ENCODE data around the gene ENPP7.

The ENPP7 gene

DNA sequence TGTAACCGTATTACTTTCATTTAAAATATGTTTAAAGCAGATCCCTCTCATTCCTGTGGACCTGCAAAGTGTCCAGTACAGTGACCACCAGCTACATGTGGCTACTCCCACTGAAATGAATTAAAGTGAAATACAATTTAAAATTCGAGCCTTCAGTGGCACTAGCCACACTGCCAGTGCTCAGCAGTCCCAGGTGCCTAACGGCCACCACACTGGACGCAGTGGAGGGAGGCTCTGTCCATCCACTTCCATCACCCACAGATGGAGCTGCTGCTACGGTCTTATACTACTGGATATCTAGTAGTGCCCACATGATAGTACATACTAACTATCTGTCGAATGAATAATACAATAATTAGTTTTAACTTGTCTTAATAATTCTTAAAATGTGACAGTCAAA is 44.9 kb downstream of the ENPP7 start:
- TF ChIP-seq, protein P1, sequence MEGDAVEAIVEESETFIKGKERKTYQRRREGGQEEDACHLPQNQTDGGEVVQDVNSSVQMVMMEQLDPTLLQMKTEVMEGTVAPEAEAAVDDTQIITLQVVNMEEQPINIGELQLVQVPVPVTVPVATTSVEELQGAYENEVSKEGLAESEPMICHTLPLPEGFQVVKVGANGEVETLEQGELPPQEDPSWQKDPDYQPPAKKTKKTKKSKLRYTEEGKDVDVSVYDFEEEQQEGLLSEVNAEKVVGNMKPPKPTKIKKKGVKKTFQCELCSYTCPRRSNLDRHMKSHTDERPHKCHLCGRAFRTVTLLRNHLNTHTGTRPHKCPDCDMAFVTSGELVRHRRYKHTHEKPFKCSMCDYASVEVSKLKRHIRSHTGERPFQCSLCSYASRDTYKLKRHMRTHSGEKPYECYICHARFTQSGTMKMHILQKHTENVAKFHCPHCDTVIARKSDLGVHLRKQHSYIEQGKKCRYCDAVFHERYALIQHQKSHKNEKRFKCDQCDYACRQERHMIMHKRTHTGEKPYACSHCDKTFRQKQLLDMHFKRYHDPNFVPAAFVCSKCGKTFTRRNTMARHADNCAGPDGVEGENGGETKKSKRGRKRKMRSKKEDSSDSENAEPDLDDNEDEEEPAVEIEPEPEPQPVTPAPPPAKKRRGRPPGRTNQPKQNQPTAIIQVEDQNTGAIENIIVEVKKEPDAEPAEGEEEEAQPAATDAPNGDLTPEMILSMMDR (conservative IDR thresholded peaks at IDR 0.05; ENCODE audit: low read depth) = no peak
- H3K27ac ChIP-seq = no peak overlapping the region
- ChIA-PET CTCF (interaction anchor here (0.6 to 0.7 kb wide), 2 partner anchors 33 to 122 kb away, joined by 3 to 5 read pairs; no protein-coding TSS in a partner anchor), POLR2A (ENCODE audit: low non-redundant PET) (no interaction called here)
- no peak for DNase-seq (ENCODE audit: low spot score)

DNA sequence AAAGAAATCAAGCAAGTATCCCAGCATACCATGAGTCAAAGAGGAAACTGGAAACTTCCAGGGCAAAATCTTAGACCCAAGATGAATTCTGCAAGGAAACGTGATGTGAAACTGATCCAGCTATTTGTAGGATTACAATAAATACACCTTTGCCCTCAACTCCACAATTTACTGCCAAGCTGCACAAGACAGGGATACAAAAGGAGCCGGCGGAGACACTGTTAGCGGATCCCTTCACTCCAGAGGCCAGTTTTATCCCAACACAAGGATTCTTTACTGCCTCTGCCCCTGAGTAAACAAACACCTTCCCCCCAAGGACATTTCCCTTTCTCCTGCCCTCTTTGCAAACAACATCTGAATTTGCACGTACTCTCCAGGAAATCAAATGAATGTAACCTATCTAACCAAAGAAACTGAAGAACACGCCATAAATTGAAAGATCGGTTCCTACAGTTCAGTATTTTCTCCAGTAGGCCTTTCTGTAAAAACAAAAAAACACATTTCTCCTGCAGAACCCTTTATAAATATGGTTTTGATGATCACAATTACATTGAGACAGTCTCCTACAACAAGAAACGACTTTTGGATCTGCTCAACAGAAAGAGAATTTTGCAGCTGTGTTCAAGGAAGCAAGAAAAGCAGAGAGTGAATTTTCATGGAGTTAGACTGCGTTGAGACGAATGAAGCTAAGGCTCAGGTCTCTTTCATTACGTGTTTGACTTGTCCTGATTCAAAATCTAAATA is 45.8 kb downstream of the ENPP7 start:
- DNase-seq (ENCODE audit: low spot score) = no peak
- H3K27ac ChIP-seq = no peak overlapping the region
- CTCF ChIA-PET = interaction anchor here (0.6 to 1.5 kb wide), 7 partner anchors 29 to 830 kb away, joined by 3 to 5 read pairs (median 3); no protein-coding TSS in a partner anchor
- TF ChIP-seq, protein P1 (conservative IDR thresholded peaks at IDR 0.05; ENCODE audit: low read depth) = no peak
- POLR2A ChIA-PET (ENCODE audit: low non-redundant PET) = no interaction called here

DNA sequence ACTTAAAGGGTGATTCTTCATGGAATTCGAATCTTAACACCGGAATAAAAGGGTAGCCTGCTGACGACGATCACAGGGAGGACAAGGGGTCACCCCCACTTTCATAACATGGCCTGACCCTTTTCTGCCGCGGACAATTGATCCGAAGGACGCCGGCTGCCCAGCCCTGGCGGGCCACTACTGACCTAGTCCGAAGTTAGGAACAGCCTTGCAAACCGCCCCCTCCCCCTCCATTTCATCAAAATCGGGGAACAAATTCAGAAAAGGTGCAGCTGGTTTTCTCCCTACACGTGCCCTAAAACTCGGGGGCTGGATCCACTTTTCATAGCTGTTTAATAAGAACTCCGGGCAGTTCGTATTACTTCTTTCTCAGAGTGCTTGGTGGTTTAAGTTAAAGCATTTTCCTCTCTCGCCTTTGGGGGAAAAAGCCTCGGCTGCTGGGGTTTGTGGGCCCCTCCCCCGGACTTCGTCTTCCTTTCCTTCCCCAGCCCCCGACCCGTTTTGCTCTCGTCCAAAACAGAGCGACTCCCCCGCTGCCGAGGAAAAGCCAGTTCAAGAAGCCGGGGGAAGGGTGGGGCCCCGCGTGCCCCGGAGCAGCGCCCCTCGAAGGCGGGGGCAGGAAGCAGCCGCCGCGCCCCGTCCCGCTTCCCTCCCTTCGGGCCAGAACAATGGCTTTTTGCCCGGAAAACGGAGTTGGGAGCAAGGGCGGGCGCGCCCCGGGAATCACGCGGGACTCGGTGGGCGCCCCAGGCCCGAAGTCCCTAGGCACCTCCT is 46.6 kb downstream of the ENPP7 start:
- POLR2A ChIA-PET (ENCODE audit: low non-redundant PET) = no interaction called here

DNA sequence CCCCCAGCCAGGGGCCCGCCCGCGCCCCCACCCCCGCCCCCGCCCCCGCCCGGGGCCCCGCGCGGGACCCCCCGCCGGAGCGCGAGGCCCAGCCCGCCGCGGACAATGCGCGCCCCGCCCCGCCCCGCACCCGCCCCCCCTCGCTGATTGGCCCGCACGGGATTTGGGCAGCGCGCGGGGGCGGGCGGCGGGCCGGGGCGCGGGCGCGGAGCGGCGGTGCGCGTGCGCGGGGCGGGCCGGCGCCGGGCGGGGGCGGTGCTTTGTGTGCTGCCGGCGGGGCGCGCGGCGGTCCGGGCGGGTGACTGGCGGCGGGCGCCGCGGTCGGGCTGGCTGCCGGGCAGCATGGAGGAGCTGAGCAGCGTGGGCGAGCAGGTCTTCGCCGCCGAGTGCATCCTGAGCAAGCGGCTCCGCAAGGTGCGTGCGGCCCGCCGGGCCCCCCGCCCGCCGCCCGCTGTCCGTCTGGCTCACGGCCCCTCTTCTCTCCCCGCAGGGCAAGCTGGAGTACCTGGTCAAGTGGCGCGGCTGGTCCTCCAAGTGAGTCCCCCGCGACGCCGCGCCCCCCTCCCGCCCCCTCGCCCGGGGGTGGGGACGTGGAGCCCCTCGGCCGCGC is 47.3 kb downstream of the ENPP7 start, which contains the start of gene CBX2:
CBX2 (plus strand) TSS at position 255 of the 610 bp plus-strand sequence; CDS start at position 343, 88 bp downstream.
- TF ChIP-seq, protein P1 (conservative IDR thresholded peaks at IDR 0.05; ENCODE audit: low read depth) = no peak
- POLR2A ChIA-PET (ENCODE audit: low non-redundant PET) = no interaction called here
- DNase-seq (ENCODE audit: low spot score) = peak; percentile 95
- CTCF ChIA-PET = interaction anchor here (0.5 to 1.5 kb wide), 7 partner anchors 11 to 93 kb away, joined by 3 to 7 read pairs (median 4); no protein-coding TSS in a partner anchor
- H3K27ac ChIP-seq = peak within 1 kb of the TSS; percentile 63

More for the DNA sequence above, 46.6 kb downstream of the ENPP7 start:
- H3K27ac ChIP-seq = peak overlapping the region; percentile 63
- CTCF ChIA-PET = interaction anchor here (0.5 to 1.5 kb wide), 10 partner anchors 13 to 831 kb away, joined by 3 to 5 read pairs (median 3); no protein-coding TSS in a partner anchor
- peak; percentile 52 for DNase-seq (ENCODE audit: low spot score)
- TF ChIP-seq, protein P1 (conservative IDR thresholded peaks at IDR 0.05; ENCODE audit: low read depth) = peak; percentile 63

DNA sequence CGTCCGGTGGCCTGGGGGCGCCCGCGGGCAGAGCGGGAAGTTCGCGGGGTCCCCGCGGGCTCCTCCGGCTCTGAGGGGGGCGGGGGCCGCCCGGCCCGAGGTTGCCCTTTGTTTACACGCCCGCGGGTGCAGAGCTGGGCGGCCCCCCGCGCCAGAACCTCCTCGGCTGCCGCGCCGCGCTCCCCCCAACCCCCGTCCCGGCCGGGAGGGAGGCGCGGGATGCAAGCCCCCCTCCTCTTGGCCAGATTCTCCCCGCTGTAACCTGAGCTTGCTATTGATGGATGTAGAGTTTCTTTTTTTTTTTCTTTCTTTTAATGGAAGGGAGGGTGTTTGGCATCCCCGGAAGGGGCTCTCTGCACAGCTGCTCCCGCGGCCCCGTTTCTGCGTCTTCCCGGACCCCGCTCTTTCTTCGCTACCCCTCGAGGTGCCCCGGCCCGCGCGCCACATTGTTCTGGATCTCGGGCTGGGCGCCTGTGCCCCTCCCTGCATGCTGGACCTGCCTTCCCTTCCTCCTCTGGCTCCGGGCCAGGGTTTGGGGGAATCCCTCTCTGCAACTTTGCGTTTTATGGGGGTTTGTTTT is 47.9 kb downstream of the ENPP7 start:
- TF ChIP-seq, protein P1 (conservative IDR thresholded peaks at IDR 0.05; ENCODE audit: low read depth) = no peak
- H3K27ac ChIP-seq = peak overlapping the region; percentile 63
- POLR2A ChIA-PET (ENCODE audit: low non-redundant PET) = interaction anchor here (0.6 kb wide), 1 partner anchor 1125 kb away, joined by 3 read pairs; no protein-coding TSS in a partner anchor
- CTCF ChIA-PET = interaction anchor here (0.6 to 1.3 kb wide), 5 partner anchors 10 to 1050 kb away, joined by 3 to 7 read pairs (median 3); no protein-coding TSS in a partner anchor
- no peak for DNase-seq (ENCODE audit: low spot score)
